ENCODE data around the gene ECE2.

DNA sequence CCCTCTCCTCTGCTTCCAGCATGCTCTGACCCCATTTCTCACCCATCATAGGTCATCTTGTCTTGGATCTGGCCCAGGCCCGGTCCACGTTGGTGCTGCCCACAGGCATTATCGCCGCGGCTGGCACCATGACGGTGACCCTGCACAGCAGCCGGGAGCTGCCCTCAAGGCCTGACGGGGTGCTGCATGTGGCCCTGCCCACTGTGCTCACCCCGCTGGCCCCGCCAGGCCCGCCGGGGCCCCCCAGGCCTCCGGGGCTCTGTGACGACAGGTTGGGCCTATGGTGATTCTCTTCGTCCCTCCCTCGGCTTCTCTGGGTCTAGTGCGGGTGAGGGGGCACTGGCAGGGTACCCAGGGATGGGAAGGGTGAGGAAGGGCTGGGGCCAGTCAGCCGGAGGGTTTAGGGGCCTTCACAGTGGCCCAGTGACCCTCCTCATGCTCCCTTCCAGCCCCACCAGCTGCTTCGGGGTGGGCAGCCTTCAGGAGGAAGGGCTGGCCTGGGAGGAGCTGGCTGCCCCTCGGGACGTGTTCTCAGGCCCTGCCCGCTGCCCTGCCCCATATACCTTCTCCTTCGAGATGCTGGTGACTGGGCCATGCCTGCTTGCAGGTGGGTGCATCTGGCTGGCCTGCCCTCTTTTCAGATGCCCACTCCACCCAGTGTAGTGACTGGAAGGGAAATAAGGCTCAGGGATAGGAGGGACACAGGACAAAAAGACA lies 42.5 kb upstream of the ECE2 start:
- TF ChIP-seq, protein P1, sequence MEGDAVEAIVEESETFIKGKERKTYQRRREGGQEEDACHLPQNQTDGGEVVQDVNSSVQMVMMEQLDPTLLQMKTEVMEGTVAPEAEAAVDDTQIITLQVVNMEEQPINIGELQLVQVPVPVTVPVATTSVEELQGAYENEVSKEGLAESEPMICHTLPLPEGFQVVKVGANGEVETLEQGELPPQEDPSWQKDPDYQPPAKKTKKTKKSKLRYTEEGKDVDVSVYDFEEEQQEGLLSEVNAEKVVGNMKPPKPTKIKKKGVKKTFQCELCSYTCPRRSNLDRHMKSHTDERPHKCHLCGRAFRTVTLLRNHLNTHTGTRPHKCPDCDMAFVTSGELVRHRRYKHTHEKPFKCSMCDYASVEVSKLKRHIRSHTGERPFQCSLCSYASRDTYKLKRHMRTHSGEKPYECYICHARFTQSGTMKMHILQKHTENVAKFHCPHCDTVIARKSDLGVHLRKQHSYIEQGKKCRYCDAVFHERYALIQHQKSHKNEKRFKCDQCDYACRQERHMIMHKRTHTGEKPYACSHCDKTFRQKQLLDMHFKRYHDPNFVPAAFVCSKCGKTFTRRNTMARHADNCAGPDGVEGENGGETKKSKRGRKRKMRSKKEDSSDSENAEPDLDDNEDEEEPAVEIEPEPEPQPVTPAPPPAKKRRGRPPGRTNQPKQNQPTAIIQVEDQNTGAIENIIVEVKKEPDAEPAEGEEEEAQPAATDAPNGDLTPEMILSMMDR (IDR thresholded peaks at IDR 0.05) = no peak
- no peak for TF ChIP-seq POLR2A (IDR thresholded peaks at IDR 0.05)
- no peak for TF ChIP-seq EP300 (IDR thresholded peaks at IDR 0.05)

Measured in tibial nerve (tissue), 4 donors.